DMS53 treated with DMSO at 0.1 percent for 48 hours (cell line): ENCODE results near the gene IGSF21.

Experiments used
- DNase-seq: peaks from one replicate; lab custom pipeline; 2025; ENCODE audit not compliant: unreplicated experiment; lab: John Stamatoyannopoulos, UW

Gene IGSF21

DNA sequence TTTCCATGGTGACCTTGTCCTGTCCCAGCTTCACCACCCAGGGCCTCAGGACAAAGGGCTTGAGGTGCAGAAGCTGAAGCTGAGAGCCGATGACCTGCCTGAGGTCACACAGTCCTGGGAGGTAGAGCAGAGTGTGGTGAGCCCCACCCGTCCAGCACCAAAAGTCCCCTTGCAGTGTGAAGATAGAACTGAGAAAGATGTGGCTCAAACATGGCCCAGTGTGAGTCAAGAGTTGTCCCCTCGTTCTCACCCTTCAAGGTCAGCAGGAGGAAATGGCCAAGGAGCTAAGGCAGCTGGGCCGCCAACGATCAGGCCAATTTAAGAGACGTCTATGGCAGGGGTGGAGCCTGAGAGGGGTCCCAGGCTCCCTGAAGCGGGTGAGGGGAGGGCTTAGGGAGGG lies 215.7 kb downstream of the IGSF21 start:
- no peak for DNase-seq

DNA sequence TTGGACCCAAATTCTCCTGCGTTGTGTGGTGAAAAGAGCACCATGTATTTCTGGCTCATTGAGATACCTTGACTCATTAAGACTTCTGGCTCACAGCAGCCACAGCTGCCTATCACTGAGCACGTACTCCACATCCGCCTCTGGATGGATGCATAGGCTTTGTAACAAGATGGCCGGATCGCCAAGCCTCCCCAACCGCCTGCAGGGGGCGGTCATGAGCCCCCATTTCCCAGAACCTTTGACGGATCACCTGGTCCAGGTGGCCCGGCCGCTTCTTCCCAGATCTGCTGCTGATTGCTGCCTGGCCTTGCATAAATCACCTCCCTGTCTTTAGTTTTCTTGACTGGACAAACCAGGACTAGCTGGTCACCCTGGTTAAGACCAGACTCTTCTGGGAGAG lies 216.6 kb downstream of the IGSF21 start:
- no peak for DNase-seq

DNA sequence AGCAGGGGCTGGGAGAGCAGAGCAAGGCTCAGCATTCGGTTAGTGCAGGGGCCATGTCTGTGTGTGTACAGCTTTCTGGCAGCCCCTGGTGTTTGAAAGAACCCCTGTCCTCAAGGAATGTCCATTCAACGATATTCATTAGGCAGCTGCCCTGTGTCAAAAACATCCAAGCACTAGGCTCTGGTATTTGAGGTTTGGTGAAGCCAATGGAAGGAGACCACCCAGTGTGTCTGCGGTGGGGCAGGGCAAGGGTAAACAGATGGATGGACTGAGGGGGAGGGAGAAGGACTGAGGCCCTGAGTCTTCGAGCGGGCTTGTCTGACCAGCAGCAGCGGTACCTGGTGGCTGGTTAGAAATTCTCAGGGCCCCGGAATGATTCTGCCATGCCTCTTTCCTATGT lies 217.5 kb downstream of the IGSF21 start:
- DNase-seq = no peak

DNA sequence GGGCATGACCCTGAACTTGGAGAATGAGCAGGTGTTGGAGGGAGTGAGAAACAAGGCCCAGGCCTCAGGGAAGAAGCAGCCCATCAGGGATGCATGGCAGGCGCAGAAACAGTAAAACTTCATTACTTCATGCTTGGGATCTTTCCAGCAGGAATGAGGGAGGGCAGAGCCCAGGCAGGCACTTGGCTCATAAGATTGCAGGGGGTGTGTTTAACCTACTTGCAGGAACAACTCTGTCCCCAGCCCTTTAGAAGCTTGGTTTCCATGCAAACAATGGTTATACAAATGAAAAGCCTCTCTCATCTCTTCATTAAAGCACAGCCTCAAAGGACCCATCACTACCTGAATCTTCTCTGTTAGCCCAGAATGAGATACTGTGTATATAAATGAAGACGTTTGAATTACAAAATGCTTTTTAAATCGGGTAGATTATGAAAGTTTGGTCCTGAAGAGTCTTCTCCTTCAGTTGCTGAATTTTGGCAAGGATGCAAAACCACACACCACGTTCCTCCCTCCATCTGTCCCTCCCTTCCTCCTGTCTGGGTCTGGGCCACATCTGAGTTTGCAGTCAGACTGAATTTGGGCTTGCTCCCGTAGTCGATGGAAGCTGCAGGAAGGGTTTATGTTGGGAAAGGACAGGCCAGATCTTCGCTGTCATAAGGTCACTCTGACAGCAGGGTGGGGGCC lies 218.8 kb downstream of the IGSF21 start:
- no peak for DNase-seq

DNA sequence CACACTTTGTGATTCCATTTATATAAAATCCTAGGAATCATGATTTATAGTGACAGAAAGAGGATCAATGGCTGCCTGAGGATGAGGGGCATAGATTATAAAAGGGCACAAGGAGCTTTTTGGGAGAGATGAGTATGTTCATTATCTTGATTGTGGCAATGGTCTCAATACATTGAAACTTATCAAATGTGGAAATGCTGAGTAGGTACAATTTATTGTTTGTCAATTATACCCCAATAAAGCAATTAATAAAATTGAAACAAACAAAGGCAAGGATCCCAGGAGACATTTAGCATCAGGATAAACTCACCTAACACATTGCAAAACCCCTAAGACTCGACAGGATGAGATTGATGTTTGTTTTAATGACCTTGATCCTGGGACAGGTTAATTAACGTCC lies 220.1 kb downstream of the IGSF21 start:
- no peak for DNase-seq

DNA sequence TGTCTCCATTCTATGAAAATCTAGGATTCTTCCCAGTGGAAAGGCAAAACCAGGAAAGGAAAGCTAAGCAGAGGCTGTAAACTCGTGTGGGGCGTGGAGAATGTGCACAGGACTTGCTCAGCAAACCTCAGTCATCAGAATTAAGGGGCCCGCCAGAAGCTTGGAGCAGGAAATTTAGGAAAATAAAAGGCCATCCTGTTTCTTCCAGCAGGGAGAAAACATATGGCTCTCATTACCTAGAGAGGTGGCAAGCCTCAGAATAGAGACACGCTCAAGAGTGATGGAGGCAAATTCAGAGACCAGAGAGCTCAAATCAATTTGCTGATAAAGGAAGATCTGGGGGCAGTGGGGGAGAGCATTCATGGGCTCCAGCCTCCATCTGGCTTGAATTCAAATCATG lies 221.2 kb downstream of the IGSF21 start:
- no peak for DNase-seq

DNA sequence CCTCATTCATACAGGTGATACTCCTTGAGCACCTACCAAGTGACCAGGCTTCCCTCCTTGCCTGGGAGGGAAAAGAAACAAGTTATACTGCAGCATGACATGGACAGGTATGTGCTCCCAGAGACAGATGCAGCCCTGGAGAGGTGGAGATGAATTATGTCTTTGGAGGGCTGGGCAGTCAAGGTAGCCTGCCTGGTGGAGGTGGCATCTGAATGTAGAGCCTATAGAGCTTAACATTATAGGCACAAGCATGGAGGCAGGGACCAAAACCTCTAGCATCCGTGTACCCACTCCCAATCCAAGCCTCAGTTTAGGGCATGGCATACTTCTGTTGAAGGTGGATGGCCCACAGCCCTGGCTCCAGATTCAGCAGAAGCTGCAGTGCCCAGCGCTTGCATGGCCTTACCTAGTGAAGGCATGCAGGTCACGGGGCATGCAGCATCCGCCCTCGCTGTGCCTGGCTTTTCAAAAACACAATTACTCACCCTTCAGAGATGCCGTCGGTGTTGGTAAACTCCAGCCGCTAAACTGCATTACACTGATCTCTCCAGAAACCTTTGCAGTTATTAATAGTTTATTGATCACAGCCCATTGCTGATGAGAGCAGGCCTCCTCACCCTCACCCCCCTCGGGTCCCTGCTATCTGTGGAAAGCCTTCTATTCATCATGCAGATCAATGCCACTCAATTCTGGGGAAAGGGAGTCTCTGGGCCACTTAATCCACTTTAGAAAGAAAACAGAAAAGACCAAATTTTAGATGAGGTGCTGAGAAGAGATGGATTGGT lies 222.1 kb downstream of the IGSF21 start:
- no peak for DNase-seq

DNA sequence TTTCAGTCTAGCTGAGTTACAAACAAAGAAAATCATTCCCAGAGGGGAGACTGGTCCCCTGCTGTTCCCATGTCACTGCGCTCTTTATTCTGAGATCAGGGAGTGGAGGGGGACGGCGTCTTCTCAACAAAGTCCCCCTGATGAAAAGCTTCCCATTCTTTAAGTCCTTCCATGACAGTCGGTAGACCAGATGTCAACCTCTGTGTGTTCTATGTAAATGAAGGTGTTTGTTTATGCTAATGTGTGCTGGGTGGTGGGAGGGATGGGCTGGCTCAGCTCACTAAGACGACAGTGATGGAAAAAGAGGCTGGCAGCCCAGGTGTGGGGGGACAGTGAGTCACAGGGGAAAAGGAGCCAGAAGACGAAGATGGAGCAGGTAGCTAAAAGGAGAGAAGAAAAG lies 225.0 kb downstream of the IGSF21 start:
- no peak for DNase-seq

DNA sequence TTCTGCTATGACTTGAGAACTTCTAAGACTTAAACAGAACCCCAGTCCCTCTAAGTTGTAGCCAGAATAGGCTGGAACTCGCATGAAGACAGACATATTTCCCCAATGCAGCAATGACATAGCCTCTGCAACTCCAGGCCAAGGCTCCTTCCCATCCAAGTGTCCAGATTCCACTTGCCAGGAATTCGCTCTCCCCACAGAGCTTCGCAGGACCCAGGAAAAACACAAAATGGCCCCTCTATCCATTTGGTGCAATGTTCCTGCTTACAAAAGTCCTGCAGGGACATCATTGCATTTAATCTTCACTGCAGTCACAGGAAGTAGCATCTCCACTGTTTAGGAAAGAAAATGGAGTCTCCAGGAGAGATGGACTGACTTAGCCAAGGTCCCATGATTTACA lies 225.6 kb downstream of the IGSF21 start:
- DNase-seq = no peak

DNA sequence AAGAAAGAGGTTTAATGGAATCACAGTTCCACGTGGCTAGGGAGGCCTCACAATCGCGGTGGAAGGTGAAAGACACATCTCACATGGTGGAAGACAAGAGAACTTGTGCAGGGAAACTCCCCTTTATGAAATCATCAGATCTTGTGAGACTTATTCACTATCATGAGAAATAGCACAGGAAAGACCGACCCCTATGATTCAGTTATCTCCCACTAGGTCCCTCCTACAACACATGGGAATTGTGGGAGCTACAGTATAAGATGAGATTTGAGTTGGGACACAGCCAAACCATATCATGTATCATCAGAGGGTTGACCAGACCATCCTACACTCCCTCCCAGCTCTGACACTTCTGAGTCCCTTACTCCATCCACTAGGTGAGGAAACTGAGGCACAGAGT lies 229.2 kb downstream of the IGSF21 start:
- no peak for DNase-seq

DNA sequence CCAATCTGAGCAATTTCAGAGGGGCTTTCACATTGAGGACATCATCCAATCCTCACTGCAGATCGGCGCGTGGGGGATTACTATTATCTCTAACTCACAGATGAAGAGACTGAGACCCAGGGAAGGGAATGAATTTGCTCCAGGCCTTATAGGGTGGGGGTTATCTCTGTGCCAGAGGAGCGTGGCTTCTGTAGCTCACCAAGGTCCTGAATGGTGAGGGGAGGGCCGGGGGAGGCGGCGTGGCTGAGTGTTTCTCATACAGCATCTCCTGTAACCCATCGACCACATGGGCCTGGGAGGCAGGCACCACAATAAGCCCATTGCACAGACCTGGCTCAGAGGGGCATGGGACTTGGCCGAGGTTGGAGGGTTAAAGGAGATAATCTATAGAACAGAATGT lies 230.2 kb downstream of the IGSF21 start:
- DNase-seq = no peak

DNA sequence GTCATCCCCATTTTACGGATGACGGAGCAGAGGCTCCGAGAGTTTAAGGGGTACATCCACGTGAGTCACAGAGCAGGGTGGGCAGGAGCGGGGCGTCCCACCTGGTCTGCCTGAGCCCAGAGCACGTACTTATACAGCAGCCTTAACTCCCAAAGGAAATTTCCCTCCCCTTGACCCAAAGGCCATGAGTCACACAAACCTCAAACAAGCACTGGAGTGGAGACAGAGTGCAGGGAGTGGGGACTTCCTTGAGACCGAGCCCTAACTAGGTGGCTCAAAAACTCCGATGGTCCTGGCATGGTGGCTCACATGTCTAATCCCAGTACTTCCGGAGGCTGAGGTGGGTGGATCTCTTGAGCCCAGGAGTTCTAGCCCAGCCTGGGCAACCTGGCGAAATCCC lies 231.6 kb downstream of the IGSF21 start:
- no peak for DNase-seq

DNA sequence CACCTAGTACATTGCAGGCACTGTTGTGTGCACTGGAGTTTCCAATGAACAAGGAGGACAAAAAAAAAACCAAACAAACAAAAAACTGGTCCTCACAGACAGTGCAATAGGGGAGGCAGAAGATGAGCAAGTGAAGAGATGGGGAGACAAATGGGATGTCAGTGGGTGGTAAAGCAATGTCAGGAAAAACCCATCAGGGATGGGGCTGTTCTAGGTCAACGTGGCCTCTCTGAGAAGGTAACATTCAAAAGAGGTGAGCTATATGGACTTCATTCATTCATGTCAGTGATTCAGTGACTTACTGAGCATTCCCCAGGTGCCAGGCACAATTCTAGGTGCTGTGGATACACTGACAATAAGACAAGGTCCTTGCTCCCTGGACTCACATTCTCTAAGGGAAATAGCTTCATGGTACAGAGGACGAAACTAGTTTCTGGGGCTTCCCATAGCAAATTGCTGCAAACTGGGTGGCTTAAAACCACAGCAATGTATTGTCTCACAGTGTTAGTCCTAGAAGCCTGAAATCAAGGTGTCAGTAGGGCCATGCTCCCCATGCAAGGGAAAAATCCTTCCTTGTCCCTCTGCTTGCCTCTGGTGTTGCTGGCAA lies 232.7 kb downstream of the IGSF21 start:
- DNase-seq = no peak

DNA sequence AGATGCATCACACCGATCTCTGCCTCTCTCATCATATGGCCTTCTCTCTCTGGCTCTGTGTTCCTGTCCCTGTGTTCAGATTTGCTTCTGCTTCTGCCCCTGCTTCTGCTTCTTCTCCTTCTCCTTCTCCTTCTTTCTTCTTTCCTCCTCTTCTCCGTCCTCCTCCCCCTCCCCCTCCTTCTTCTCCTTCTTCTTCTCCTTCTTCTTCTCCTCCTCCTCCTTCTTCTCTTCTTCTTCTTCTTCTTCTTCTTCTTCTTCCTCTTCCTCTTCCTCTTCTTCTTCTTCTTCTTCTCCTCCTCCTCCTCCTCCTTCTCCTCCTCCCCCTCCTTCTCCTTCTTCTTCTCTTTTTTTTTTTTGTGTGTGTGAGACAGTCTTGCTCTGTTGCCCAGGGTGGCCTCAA lies 233.2 kb downstream of the IGSF21 start:
- no peak for DNase-seq

DNA sequence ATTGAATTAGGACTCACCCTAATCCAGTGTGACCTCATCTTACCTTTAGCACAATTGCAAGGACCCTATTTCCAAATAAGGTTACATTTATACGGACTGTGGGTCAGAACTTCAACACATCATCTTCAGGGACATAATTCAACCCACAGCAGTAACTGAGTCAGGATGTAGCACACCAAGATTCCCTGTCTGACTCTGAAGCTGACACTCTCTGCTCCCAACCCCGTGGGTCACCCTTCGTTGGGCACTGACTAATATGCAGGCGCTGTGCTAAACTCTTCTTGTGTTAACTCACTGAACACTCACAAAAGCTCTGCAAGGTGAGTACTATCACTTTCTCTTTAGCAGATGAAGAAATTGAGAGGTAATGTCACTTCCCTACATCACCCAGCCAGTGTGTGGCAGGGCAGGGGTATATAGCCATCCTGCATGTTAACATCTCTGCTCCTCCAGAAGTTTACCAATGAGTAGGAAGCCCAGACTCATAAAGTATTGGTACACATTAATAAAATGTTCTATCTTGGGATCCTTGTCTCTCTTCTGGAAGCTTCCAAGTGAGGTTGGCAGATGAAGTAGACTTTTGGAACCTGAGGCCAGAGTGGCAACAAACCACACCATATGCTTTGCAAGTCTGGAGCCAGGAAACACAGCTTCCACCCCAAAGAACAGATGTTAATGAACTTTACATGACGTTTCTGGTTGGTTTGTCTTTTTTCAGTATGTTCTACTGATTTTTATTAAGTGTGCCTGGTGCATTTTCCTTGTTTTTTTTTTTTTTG lies 233.9 kb downstream of the IGSF21 start:
- DNase-seq = no peak

DNA sequence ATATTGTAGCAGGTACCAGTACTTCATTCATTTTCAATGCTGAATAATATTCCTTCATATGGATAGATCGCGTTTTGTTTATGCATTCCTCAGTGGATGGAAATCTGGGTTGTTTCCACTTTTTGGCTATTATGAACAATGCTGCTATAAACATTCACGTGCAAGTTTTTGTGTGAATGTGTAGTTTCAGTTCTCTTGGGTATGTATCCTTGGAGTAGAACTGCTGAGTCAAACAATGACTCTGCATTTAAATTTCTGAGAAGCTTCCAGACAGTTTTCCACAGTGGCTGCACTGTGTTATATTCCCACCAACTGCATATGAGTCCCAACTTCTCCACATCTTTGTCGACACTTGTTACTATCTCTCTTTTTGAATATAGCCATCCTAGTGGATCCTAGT lies 235.1 kb downstream of the IGSF21 start:
- DNase-seq = no peak

DNA sequence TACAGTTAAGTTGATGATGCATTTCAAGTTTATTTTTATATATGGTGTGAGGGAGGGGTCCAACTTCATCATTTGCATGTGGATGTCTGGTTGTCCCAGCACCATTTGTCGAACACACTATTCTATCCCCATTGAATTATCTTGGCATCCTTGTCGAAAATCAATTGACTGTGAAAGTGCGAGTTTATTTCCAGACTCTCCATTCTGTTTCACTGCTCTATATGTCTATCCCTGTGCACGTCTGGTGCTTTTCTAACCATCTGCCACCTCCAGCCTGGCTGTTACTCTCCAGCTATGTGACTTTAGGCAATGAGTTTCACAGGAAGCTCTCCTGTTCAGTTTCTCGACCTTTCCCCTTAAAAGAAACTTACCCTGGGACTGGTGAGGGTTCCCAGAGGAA lies 236.0 kb downstream of the IGSF21 start:
- DNase-seq = no peak

DNA sequence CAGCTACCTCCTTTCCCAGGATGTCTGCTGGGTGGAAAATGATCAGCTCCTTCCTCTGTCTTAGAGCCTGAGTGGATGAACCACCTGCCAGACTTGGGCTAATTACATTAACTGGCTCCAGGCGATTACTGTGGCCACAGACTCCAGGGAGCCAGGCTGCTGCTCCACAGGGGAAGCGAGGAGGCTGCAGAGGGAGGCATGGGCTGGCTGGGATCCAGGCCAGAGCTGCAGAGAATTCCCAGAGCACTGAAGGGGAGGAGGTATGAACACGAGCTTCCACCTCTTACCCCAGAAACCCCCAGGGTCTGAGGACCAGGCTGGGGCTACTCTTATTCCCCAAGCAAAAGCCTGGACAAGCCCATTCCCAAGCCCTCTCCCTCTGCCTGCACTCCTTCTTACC lies 237.2 kb downstream of the IGSF21 start:
- no peak for DNase-seq

DNA sequence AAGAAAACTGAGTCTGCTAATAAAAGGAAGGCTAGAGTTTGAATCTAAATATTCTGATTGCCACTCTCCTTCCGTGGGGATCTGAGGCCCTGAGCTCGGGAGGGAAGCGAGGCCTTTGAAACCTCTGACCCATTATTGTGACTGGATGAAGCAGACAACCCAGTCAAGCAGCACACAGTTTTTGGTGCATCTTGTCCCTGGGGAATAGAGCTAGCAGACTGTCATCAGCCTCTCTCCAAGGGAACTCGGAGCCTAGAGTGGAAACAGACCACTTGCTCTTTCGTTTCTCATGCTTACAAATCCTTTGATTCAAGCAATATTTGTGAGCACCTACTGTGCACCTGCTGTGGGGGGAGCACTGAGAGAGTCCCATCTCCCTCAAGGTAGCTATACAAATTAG lies 240.0 kb downstream of the IGSF21 start:
- DNase-seq = no peak

DNA sequence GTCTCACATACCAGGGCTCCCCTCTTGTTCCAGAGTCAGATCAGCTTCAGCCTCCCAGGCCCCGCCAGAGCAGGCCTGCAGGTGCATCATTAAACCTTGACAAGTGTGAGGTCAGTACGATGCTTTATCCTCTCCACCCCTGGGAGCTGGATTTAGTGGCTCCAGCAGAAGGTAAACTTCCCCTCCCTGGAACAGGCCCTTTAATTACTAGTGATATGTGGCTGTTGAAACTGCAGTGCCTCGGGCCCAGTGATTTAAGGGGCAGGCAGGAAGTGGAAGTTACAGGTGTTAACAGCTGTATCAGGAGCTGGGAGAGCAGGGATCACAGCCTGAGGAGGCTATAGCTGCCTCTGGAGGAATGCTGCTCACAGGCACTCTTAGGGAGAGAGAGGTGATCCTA lies 240.8 kb downstream of the IGSF21 start:
- DNase-seq = no peak

DNA sequence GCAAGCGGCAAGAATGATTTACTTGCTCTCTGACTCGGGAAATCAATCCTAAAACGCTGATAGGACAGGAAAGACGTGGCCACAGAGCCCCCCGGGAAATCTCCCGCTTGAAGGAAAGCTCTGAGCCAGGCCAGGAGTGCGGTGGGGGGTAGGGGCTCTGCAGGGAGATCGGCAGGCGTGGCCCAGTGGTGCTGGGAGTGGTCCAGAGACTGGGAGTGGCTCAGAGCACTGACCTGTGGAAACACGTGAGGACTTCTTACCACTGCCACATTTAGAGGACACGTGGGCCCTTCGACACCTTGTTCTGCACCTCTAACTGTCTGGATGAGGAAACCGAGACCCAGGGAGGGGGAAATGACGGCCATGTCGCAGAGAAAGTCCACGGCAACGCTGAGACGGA lies 243.1 kb downstream of the IGSF21 start:
- DNase-seq = no peak

DNA sequence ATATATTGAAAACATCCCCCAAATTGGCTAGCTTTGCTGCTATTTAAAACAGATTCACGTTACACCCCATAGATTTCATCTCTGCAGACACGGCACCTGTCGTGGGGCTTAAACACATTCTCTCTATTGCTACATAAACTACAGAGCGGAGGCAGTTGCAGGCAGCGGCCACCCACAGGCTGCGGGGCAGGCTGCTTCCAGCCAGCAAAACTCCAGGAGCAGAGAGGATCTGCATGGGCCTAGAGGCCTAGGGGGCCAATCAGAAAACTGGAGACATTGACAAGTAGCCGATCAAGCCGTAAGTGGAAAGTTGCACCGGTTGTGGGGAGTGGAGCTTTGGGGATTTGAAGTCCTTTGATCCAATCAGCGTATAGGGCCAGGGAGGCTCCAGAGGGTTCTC lies 244.1 kb downstream of the IGSF21 start:
- DNase-seq = no peak
